Fibroblast of lung (primary cell): ENCODE results near the gene KCNE5.

Experiments
- EZH2 ChIP-seq: IDR thresholded peaks from 2 replicates; pipeline ENCODE4 v1.5.1; 2012; ENCODE audit warnings: low read length, control low read depth, mild to moderate bottlenecking; ENCODE audit errors: missing control alignments
- TF ChIP-seq, protein P1 (sequence below), 2 donors: IDR thresholded peaks in 1 of 2; conservative IDR thresholded peaks in 1 of 2; 1 replicate in 1 of 2; 2 replicates in 1 of 2; pipeline ENCODE4 v1.5.1; 2011 to 2012; ENCODE audit warnings: low read length in 2 of 2, control low read depth in 1 of 2, inconsistent platforms in 1 of 2, low read depth in 1 of 2, mild to moderate bottlenecking in 1 of 2

DNA sequence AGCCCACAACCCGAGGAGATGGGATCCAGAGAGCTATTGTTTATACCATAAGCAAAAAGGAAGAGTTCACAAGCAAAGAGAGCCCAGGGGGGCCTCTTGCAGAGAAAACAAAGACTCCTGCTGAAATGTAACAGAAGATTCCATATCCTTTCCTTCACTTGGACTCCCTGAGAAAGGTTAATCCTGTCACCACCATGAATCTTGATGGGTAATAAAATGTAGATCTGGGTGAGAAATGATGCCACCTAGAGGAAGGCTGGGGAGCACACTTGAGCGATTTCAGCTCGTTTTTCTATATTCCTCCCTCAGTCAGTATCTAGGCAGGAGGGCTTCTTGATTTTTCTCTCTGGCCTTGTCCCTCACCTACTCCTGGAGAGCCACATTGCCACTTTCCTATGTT is 10.2 kb upstream of the KCNE5 start:
- TF ChIP-seq, protein P1, sequence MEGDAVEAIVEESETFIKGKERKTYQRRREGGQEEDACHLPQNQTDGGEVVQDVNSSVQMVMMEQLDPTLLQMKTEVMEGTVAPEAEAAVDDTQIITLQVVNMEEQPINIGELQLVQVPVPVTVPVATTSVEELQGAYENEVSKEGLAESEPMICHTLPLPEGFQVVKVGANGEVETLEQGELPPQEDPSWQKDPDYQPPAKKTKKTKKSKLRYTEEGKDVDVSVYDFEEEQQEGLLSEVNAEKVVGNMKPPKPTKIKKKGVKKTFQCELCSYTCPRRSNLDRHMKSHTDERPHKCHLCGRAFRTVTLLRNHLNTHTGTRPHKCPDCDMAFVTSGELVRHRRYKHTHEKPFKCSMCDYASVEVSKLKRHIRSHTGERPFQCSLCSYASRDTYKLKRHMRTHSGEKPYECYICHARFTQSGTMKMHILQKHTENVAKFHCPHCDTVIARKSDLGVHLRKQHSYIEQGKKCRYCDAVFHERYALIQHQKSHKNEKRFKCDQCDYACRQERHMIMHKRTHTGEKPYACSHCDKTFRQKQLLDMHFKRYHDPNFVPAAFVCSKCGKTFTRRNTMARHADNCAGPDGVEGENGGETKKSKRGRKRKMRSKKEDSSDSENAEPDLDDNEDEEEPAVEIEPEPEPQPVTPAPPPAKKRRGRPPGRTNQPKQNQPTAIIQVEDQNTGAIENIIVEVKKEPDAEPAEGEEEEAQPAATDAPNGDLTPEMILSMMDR (conservative IDR thresholded peaks at IDR 0.05 in 1 of 2, IDR thresholded peaks at IDR 0.05 in 1 of 2; ENCODE audit: low read depth in 1 of 2, low read length in 2 of 2), result peak; percentile 30 to 58
- TF ChIP-seq EZH2, result no peak
